GM10266 (cell line): ENCODE results near the gene TRIM48.
"Not testable (repeated sequence)": the region's sequence is repeated elsewhere in the genome, so short reads cannot be mapped to it uniquely, and the experiment has no call there.

Source experiments
- DNase-seq: peaks from one replicate; pipeline ENCODE4 v3.0.0; 2012; ENCODE audit errors: extremely low spot score
- CTCF ChIP-seq: IDR thresholded peaks from 2 replicates; pipeline ENCODE4 v1.5.1; 2012; ENCODE audit warnings: mild to moderate bottlenecking, low read depth; ENCODE audit not compliant: control insufficient read depth, insufficient read depth; ENCODE audit errors: missing control alignments

Gene TRIM48

GRCh38 chr11:55261855-55262254 lies at the start of gene TRIM48:
TRIM48 (plus strand) TSS chr11:55262155; CDS start chr11:55262268, 113 bp downstream.
- not testable (repeated sequence) for DNase-seq

GRCh38 chr11:55238316-55238715 lies 23.6 kb upstream of the TRIM48 start:
- not testable (repeated sequence) for DNase-seq

- no peak for DNase-seq
- no peak for TF ChIP-seq CTCF
Measured at GRCh38 chr11:55263081-55263480, 1.1 kb downstream of the TRIM48 start.
